Stimulated activated CD8-positive, alpha-beta memory T cell treated with anti-CD3 and anti-CD28 coated beads, Interleukin-15, amount 100 ng/mL, for 24 hours (primary cell): ENCODE measurements around the gene PHF20.
"Not testable (repeated sequence)": the region's sequence is repeated elsewhere in the genome, so short reads cannot be mapped to it uniquely, and the experiment has no call there.

Experiments used
- DNase-seq: peaks from one replicate; pipeline ENCODE4 v3.0.0-alpha.2; 2020; ENCODE audit warnings: low read depth

The PHF20 gene

GRCh38 chr20:35771689-35772562, at the start of gene PHF20:
TSS of gene PHF20 (plus strand) at chr20:35772015. CDS start at chr20:35801523, 29,508 bp downstream.
- DNase-seq: peak; percentile 98

GRCh38 chr20:35723275-35723639, 48.6 kb upstream of the PHF20 start:
- not testable (repeated sequence) for DNase-seq

- DNase-seq: not testable (repeated sequence)
These were observed 48.0 kb upstream of the PHF20 start for GRCh38 chr20:35723652-35724320.

GRCh38 chr20:35724321-35725230, 47.2 kb upstream of the PHF20 start:
- DNase-seq: no peak

- no peak for DNase-seq
These were observed 44.7 kb upstream of the PHF20 start for GRCh38 chr20:35726842-35727711.

GRCh38 chr20:35729283-35729807, 42.5 kb upstream of the PHF20 start:
- no peak for DNase-seq

- no peak for DNase-seq
These were observed 41.8 kb upstream of the PHF20 start for GRCh38 chr20:35729836-35730582.

GRCh38 chr20:35730583-35731468, 41.0 kb upstream of the PHF20 start:
- DNase-seq: no peak

- no peak for DNase-seq
These were observed 40.4 kb upstream of the PHF20 start for GRCh38 chr20:35731469-35731788.

- DNase-seq: no peak
These were observed 39.8 kb upstream of the PHF20 start for GRCh38 chr20:35731862-35732643.

- DNase-seq: no peak
These were observed 39.2 kb upstream of the PHF20 start for GRCh38 chr20:35732644-35732982.

- no peak for DNase-seq
These were observed 37.4 kb upstream of the PHF20 start for GRCh38 chr20:35734374-35734773.

GRCh38 chr20:35734777-35735649, 36.8 kb upstream of the PHF20 start:
- no peak for DNase-seq

GRCh38 chr20:35735826-35736470, 35.9 kb upstream of the PHF20 start:
- no peak for DNase-seq

- no peak for DNase-seq
These were observed 33.9 kb upstream of the PHF20 start for GRCh38 chr20:35737865-35738333.

- no peak for DNase-seq
These were observed 33.2 kb upstream of the PHF20 start for GRCh38 chr20:35738410-35739179.
